ENCODE data around the gene TNFRSF9.

GRCh38 chr1:7891804-7892203, 48.8 kb downstream of the TNFRSF9 start:
- TF ChIP-seq CTCF (conservative IDR thresholded peaks at IDR 0.05) = no peak
- no peak for TF ChIP-seq ZFX (IDR thresholded peaks at IDR 0.05)

Data from C4-2B (cell line).